BJ (cell line): ENCODE measurements around the gene CIC. TPM values are rescaled to one million over a fixed set of nuclear protein-coding genes. Genes with fewer than 3 reads are reported as not detected.

Experiments
- CTCF ChIA-PET: fragments of 350-600 bp; formaldehyde crosslinking; extraction: SDS; loops from one replicate; lab custom pipeline; 2021; ENCODE audit warnings: antibody characterized with exemption, inconsistent platforms; lab: Yijun Ruan, JAX
- POLR2A ChIA-PET: fragments of 300-600 bp; sonication (Branson Sonifier 250); formaldehyde crosslinking; extraction: SDS; loops from one replicate; lab custom pipeline; 2021; ENCODE audit warnings: antibody characterized with exemption; lab: Charles Lee
- DNase-seq: peaks from one replicate; pipeline ENCODE4 v3.0.0-alpha.2; 2011; ENCODE audit warnings: low read depth
- H3K27me3 ChIP-seq: 2 replicates; pipeline ENCODE4 v1.6.0; 2011; ENCODE audit warnings: low read length; ENCODE audit not compliant: control insufficient read depth, insufficient read depth
- H3K36me3 ChIP-seq: 2 replicates; pipeline ENCODE4 v1.5.1; 2011; ENCODE audit warnings: low read length; ENCODE audit not compliant: control insufficient read depth, insufficient read depth
- H3K4me3 ChIP-seq: 2 replicates; pipeline ENCODE4 v1.5.1; 2011; ENCODE audit warnings: low read depth, mild to moderate bottlenecking, control low read depth, low read length
- CTCF ChIP-seq: IDR thresholded peaks from 2 replicates; pipeline ENCODE4 v1.5.1; 2011; ENCODE audit warnings: low read depth, mild to moderate bottlenecking, control low read depth, inconsistent platforms, low read length, moderate library complexity; ENCODE audit not compliant: insufficient read depth
- polyA plus RNA-seq: library from polyadenylated mRNA; depleted of rRNA; stranded (reverse); fragments of >200 nt; gene quantifications from 2 replicates; pipeline ENCODE4 v1.2.3, GENCODE V29; 2011

Gene CIC
- polyA plus RNA-seq, 1 experiment, result 7.0 TPM

DNA sequence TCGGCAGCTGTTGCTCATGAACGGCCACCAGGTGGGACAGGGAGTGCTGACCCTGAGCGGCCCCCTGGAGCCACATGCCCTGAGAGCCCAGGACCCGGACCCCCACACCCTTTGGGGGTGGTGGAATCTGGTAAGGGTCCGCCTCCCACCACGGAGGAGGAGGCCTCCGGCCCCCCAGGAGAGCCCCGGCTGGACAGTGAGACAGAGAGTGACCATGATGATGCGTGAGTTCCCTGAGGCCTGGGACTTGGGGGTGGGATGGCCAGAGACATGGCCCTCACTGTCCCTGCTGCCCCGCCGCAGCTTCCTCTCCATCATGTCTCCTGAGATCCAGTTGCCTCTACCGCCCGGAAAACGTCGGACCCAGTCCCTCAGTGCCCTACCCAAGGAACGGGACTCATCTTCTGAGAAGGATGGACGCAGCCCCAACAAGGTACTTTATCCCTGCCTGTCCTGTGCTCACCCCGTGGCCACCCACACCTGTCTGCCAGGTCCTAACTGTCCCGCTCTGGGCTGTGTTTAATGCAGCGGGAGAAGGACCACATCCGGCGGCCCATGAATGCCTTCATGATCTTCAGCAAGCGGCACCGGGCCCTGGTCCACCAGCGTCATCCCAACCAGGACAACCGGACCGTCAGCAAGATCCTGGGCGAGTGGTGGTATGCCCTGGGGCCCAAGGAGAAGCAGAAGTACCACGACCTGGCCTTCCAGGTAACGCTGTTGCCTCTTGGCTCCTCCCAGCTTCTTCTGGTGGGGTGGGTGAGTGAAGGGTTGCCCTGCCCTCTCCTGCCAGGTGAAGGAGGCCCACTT, 18.2 kb downstream of the CIC start:
- CTCF ChIA-PET, result interaction anchor here (0.7 to 4.2 kb wide), 3 partner anchors 9 to 41 kb away, joined by 3 to 18 read pairs (median 5); no protein-coding TSS in a partner anchor
- POLR2A ChIA-PET, result no interaction called here
- Histone ChIP-seq H3K27me3 (no peaks in the 10 kb centered on the region), H3K36me3 (peaks cover 49% of the 10 kb centered on the region), H3K4me3 (no peak overlapping the region)
- no peak for DNase-seq
- TF ChIP-seq CTCF, result no peak

DNA sequence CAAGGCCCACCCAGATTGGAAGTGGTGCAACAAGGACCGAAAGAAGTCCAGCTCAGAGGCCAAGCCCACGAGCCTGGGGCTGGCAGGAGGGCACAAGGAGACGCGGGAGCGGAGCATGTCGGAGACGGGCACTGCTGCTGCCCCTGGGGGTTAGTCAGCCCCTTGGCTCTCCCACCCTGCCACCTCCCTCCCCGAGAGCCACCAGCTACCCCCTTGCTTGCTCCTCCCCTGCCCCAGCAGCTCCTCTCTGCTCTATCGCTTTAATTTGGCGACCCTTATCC, 18.7 kb downstream of the CIC start:
- CTCF ChIA-PET, result interaction anchor here (0.7 to 4.2 kb wide), 2 partner anchors 8 to 41 kb away, joined by 3 to 18 read pairs; no protein-coding TSS in a partner anchor
- no peak for DNase-seq
- POLR2A ChIA-PET, result no interaction called here

GRCh38 chr19:42288387-42288786, 19.3 kb downstream of the CIC start:
- no peak for TF ChIP-seq CTCF
- Histone ChIP-seq H3K4me3 (no peak overlapping the region), H3K36me3 (peaks cover 57% of the 10 kb centered on the region), H3K27me3 (no peaks in the 10 kb centered on the region)
- ChIA-PET CTCF (interaction anchor here (1.0 to 4.2 kb wide), 2 partner anchors 42 to 156 kb away, joined by 3 to 18 read pairs; partner anchors contain the start of gene POU2F2), POLR2A (no interaction called here)
- no peak for DNase-seq

More for the DNA sequence above, 18.7 kb downstream of the CIC start:
- Histone ChIP-seq H3K4me3 (no peak overlapping the region), H3K27me3 (no peaks in the 10 kb centered on the region), H3K36me3 (peaks cover 53% of the 10 kb centered on the region)
- TF ChIP-seq CTCF, result no peak

- Histone ChIP-seq H3K4me3 (no peak overlapping the region), H3K27me3 (no peaks in the 10 kb centered on the region), H3K36me3 (peaks cover 63% of the 10 kb centered on the region)
- no peak for DNase-seq
- TF ChIP-seq CTCF, result no peak
- ChIA-PET CTCF (interaction anchor here (1.0 to 4.2 kb wide), 3 partner anchors 9 to 157 kb away, joined by 3 to 18 read pairs (median 9); partner anchors contain the start of gene POU2F2), POLR2A (no interaction called here)
These were observed 20.0 kb downstream of the CIC start for GRCh38 chr19:42288881-42289555.

DNA sequence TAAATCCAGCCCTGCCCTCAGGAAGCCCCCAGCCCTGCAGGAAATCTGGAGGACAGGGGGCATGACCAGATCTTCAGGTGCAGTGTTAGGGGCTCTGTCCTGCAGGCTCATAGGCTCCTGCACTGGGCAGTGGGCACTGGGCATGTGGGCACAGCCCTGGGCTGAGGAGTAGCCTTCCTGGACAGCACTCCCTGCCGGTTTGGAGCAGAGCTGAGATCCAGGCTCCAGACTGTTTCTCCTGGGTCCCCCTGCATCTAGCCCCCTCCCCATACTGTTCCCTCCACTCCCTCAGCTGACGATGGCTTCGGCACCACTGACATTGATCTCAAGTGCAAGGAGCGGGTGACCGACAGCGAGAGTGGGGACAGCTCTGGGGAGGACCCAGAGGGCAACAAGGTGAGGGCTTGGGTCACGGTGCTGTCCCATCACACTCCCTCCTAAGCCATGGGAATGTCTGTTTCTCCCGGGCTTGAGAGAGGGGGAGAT, 20.5 kb downstream of the CIC start:
- ChIA-PET POLR2A (no interaction called here), CTCF (interaction anchor here (1.4 to 4.2 kb wide), 3 partner anchors 10 to 43 kb away, joined by 4 to 18 read pairs (median 9); no protein-coding TSS in a partner anchor)
- no peaks in the 10 kb centered on the region for H3K27me3 ChIP-seq

More for the DNA sequence above, 20.5 kb downstream of the CIC start:
- no peak overlapping the region for H3K4me3 ChIP-seq
- no peak for TF ChIP-seq CTCF
- peaks cover 66% of the 10 kb centered on the region for H3K36me3 ChIP-seq
- DNase-seq, result no peak
